Measurements from ENCODE around the gene SH3D21.

The SH3D21 gene

GRCh38 chr1:36306210-36306901, at the start of gene SH3D21:
TSS of gene SH3D21 (plus strand) at chr1:36306368. CDS start at chr1:36306421, 53 bp downstream.
- DNase-seq (ENCODE audit: low read depth in 2 of 2), result no peak

- no peak for DNase-seq (ENCODE audit: low read depth in 2 of 2)
Measured at GRCh38 chr1:36256558-36257374, 49.4 kb upstream of the SH3D21 start.

- no peak for DNase-seq (ENCODE audit: low read depth in 2 of 2)
Measured at GRCh38 chr1:36257375-36257767, 48.8 kb upstream of the SH3D21 start.

GRCh38 chr1:36258960-36259344, 47.2 kb upstream of the SH3D21 start:
- no peak for DNase-seq (ENCODE audit: low read depth in 2 of 2)

- DNase-seq (ENCODE audit: low read depth in 2 of 2), result no peak
Measured at GRCh38 chr1:36268981-36269380, 37.2 kb upstream of the SH3D21 start.

- no peak for DNase-seq (ENCODE audit: low read depth in 2 of 2)
Measured at GRCh38 chr1:36269408-36269838, 36.7 kb upstream of the SH3D21 start.

GRCh38 chr1:36273024-36273423, 33.1 kb upstream of the SH3D21 start:
- DNase-seq (ENCODE audit: low read depth in 2 of 2), result no peak

DNA sequence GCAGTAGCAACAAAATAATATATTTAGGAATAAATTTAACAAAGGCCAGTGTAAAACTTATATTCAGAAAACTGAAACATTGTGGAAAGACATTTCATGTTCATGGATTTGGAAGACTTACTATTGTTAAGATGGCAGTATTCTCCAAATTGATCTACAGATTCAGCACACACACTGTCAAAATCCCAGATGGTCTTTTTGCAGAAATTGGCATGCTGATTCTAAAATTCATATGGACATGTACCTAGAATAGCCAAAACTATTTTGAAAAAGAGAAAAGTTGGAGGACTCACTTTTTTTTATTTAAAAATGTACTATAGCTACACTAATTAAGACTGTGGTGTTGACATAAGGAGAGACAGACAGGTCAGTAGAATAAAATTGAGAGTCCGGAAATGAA, 32.0 kb upstream of the SH3D21 start:
- DNase-seq (ENCODE audit: low read depth in 2 of 2), result no peak

GRCh38 chr1:36276688-36277087, 29.5 kb upstream of the SH3D21 start:
- DNase-seq (ENCODE audit: low read depth in 2 of 2), result no peak

DNA sequence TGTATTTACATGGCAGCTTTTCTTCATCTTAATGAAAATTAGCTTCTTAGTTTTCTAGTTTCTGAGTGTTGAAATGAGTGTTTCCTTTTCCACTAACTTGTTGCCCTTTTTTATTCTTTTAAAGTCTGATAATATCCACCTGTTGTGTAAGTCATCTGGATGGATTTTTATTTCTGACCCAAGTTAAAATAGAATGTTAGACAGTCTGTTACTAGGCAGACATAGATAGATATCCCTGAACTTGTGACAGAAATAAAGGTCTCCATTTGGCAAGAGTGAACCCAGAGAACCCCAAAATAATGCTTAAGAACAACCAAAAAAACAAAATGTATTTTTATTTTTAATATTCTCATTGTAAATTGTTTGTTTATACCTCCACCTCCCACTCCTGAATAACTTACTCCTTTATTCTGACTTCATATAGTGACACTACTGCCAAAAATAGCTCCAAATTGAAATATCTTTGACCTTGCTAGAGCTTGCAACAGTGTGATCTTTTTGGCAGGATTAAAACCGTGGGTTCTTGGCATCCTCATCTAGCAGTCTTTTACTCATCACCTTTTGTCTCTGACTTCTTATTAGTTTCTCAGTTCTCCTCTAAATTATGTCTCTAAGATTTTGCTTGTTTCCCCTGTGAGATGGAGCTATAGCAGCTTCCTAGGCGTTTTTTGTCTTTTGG, 26.9 kb upstream of the SH3D21 start:
- DNase-seq (ENCODE audit: low read depth in 2 of 2), result no peak

DNA sequence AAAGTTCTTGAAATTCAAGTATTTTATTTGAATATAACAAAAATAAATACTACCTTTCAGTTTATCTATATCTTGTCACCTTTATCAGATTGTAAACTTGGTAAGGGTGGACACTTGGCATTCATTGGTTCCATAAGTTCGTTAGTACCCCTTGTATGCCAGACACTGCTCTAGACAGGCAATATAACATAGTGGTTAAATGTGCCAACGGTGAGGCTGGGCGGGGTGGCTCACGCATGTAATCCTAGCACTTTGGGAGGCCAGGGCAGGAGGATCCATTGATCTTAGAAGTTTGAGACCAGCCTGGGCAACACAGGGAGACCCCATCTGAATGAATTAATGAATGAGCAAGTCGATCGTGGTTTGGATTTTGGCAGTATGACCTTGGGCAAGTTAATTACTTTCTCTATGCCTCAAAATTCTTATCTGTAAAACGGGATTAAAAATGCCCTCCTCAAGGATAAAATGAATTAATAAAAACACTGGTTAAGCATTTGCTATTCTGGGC, 26.3 kb upstream of the SH3D21 start:
- no peak for DNase-seq (ENCODE audit: low read depth in 2 of 2)

DNA sequence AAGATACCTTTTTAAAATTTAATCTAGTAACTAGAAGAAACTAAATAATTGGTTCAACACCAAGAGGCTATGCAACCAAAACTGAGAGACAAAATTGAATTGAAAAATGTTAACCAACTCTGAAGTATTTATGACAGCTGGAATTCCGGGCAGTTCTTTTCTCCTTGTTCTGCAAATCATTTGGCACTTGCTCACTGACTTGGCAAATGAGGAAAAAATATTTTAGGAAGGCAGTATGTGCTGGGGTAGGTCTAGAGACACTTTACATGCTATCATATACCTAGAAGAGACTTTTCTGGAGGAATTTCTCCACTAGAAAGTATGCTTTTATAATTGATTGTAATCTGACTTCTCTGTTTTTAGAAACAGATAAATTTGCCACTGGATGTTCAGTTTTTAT, 22.1 kb upstream of the SH3D21 start:
- DNase-seq (ENCODE audit: low read depth in 2 of 2), result no peak

DNA sequence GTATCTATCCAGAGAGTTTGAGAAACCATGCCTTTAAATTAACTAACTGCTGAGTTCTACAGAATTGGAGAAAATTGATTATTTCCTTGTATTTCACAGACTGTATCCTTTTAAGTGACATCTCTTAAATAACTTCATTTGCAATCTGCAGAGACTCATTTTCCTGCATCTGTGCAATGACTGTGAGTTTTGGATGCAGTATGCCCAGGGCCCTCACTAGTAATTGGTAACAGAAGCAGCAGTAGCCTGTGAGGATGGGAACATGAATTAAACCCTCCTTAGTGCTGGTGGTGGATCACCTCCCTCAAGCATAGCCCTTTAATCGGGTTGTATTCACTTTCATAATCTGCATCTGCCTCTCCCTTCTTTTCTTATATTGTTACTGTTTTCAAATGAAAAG, 21.7 kb upstream of the SH3D21 start:
- DNase-seq (ENCODE audit: low read depth in 2 of 2), result no peak

- DNase-seq (ENCODE audit: low read depth in 2 of 2), result peak; percentile 54 to 59
Measured at GRCh38 chr1:36285443-36286101, 20.6 kb upstream of the SH3D21 start.

- no peak for DNase-seq (ENCODE audit: low read depth in 2 of 2)
Measured at GRCh38 chr1:36286802-36287201, 19.4 kb upstream of the SH3D21 start.

- DNase-seq (ENCODE audit: low read depth in 2 of 2), result no peak
Measured at GRCh38 chr1:36287595-36287994, 18.6 kb upstream of the SH3D21 start.

GRCh38 chr1:36295390-36295789, 10.8 kb upstream of the SH3D21 start:
- no peak for DNase-seq (ENCODE audit: low read depth in 2 of 2)

DNA sequence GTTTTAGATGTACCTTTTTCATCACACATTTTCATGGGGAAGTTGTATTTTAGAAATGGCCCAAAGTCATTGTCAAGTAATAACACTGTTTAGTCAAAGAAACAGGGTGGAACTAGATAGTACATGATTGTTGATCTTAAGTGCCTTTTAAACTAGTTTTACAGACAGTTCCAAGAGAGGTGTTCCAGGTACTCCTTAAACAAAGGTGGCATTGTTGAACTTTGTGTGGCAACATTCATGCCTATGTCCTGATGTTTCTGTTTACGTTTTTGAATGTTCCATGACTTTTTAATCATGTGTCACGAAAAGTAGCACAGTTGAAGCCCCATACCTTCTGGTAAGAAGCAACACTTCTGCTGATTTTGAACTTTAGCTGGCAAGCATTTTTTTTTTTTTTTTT, 9.1 kb upstream of the SH3D21 start:
- no peak for DNase-seq (ENCODE audit: low read depth in 2 of 2)

GRCh38 chr1:36298640-36299039, 7.5 kb upstream of the SH3D21 start:
- no peak for DNase-seq (ENCODE audit: low read depth in 2 of 2)

- no peak for DNase-seq (ENCODE audit: low read depth in 2 of 2)
Measured at GRCh38 chr1:36300526-36300925, 5.6 kb upstream of the SH3D21 start.

DNA sequence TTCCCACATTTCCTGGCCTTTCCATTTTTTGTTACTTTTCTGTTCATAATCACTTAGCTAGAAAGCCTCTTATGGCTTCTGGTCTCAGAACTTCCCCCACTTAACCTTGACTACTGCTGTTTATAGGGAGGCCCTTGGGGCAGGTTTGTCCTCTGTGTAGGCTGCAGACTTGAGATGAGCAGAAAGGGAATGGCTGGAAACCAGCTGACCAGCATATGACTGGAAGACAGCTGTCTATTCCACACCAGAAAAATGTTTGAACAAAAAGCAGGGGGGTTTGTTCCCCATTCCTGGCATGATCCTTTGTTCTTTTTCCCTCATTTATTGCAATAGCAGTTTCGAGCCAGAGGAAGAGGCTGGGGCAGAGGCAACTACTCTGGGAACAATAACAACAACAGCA, 4.9 kb upstream of the SH3D21 start:
- DNase-seq (ENCODE audit: low read depth in 2 of 2), result no peak

- DNase-seq (ENCODE audit: low read depth in 2 of 2), result no peak
Measured at GRCh38 chr1:36303244-36303643, 2.9 kb upstream of the SH3D21 start.
